OCI-LY7 (cell line): ENCODE data around the gene SLC39A7. TPM values are rescaled to one million over a fixed set of nuclear protein-coding genes. Genes with fewer than 3 reads are reported as not detected.

ENCODE experiments used
- BruUV-seq: library from RNA; stranded (reverse); fragments of 400-500 nt; replicated peaks from 2 replicates; lab custom pipeline; 2021; lab: Mats Ljungman, UMichigan
- CTCF ChIA-PET: fragments of 300-600 bp; sonication (Branson Sonifier 250); formaldehyde crosslinking; loops from one replicate; lab custom pipeline; 2022; ENCODE audit warnings: antibody characterized with exemption; ENCODE audit not compliant: unreplicated experiment; lab: Charles Lee
- POLR2A ChIA-PET: fragments of 300-600 bp; sonication (Branson Sonifier 250); formaldehyde crosslinking; loops from one replicate; lab custom pipeline; 2022; ENCODE audit warnings: antibody characterized with exemption; lab: Charles Lee
- DNase-seq: peaks from one replicate; pipeline ENCODE4 v3.0.0-alpha.2; 2015; ENCODE audit warnings: low spot score
- H2AFZ ChIP-seq: fragments of 200-600 bp; sonication (generic), shearing (Covaris generic); 2 replicates; pipeline ENCODE4 v1.6.1; 2014; ENCODE audit warnings: mild to moderate bottlenecking, antibody characterized with exemption, low read length, moderate library complexity
- H3K27ac ChIP-seq: fragments of 200-600 bp; sonication (generic); 2 replicates; pipeline ENCODE4 v1.5.1; 2014; ENCODE audit warnings: mixed run types, low read depth, mild to moderate bottlenecking, moderate library complexity, low read length, inconsistent platforms; ENCODE audit not compliant: poor library complexity, severe bottlenecking
- H3K36me3 ChIP-seq: fragments of 200-600 bp; sonication (generic); 2 replicates; pipeline ENCODE4 v1.6.1; 2014; ENCODE audit warnings: mild to moderate bottlenecking, antibody characterized with exemption, low read length, moderate library complexity, mixed read lengths; ENCODE audit not compliant: insufficient read depth
- H3K4me1 ChIP-seq: fragments of 200-600 bp; sonication (generic); 2 replicates; pipeline ENCODE4 v1.5.1; 2014; ENCODE audit warnings: mild to moderate bottlenecking, low read length; ENCODE audit not compliant: insufficient read depth, poor library complexity, severe bottlenecking
- H3K4me2 ChIP-seq: fragments of 200-600 bp; sonication (generic); 2 replicates; pipeline ENCODE4 v1.6.1; 2014; ENCODE audit warnings: mild to moderate bottlenecking, low read length
- H3K4me3 ChIP-seq: fragments of 200-600 bp; sonication (generic); 2 replicates; pipeline ENCODE4 v1.5.1; 2014; ENCODE audit warnings: mild to moderate bottlenecking, low read depth, low read length; ENCODE audit not compliant: poor library complexity, severe bottlenecking
- H3K79me2 ChIP-seq: fragments of 200-600 bp; sonication (generic); 2 replicates; pipeline ENCODE4 v1.6.1; 2016; ENCODE audit warnings: low read depth, mild to moderate bottlenecking, low read length, moderate library complexity, mixed read lengths; ENCODE audit not compliant: insufficient read depth
- H3K9me2 ChIP-seq: fragments of 200-600 bp; sonication (generic); 2 replicates; pipeline ENCODE4 v1.6.1; 2016; ENCODE audit warnings: mild to moderate bottlenecking, low read length, mixed read lengths; ENCODE audit not compliant: insufficient read depth
- H3K9me3 ChIP-seq: fragments of 200-600 bp; sonication (generic); 2 replicates; pipeline ENCODE4 v1.6.1; 2014; ENCODE audit warnings: mild to moderate bottlenecking, mixed run types, low read length, mixed read lengths
- H4K20me1 ChIP-seq: fragments of 200-600 bp; sonication (generic); 2 replicates; pipeline ENCODE4 v1.6.1; 2014; ENCODE audit warnings: mild to moderate bottlenecking, antibody characterized with exemption, low read length, moderate library complexity, mixed read lengths; ENCODE audit not compliant: insufficient read depth
- CTCF ChIP-seq: fragments of 200-600 bp; sonication (generic); conservative IDR thresholded peaks from 2 replicates; pipeline ENCODE4 v1.5.1; 2014; ENCODE audit warnings: mild to moderate bottlenecking, antibody characterized with exemption, low read length, moderate library complexity, mixed read lengths
- EZH2phosphoT487 ChIP-seq: fragments of 200-600 bp; sonication (generic); IDR thresholded peaks from 2 replicates; pipeline ENCODE4 v1.6.1; 2018; ENCODE audit warnings: low read depth, borderline replicate concordance, mild to moderate bottlenecking, mixed run types, antibody characterized with exemption, low read length, moderate library complexity, mixed read lengths
- intact Hi-C: fragments of 100-400 bp; cut with micrococcal nuclease; formaldehyde crosslinking; loops from one replicate; pipeline ENCODE4 v1.10.0; 2022; ENCODE audit not compliant: unreplicated experiment
- total RNA-seq, 2 experiments: library from RNA; depleted of rRNA in 1 of 2; stranded (reverse); fragments of >200 nt in 1 of 2; shearing (Covaris generic) in 1 of 2; gene quantifications; 2 replicates each; pipeline ENCODE4 v1.2.3, GENCODE V29; 2014 to 2022

Gene SLC39A7
- total RNA-seq, 2 experiments from 2014 or later, result 22.9 to 53.2 TPM

GRCh38 chr6:33248643-33248931 is 47.9 kb downstream of the SLC39A7 start:
- Histone ChIP-seq H4K20me1 (no peaks in the 10 kb centered on the region), H3K36me3 (peaks cover 18% of the 10 kb centered on the region)

GRCh38 chr6:33248932-33249731 is 48.5 kb downstream of the SLC39A7 start:
- TF ChIP-seq EZH2phosphoT487 (no peak), CTCF (no peak)
- H3K4me2 ChIP-seq, result peak overlapping the region; percentile 99
- peaks cover 23% of the 10 kb centered on the region for H3K4me1 ChIP-seq
- intact Hi-C loops, result loop anchor here (1.0 to 5.0 kb wide), 5 partner anchors 22 to 237 kb away; partner anchors contain the start of gene VPS52
- CTCF ChIA-PET, result interaction anchor here (1.2 to 1.3 kb wide), 2 partner anchors 14 to 44 kb away, joined by 3 to 6 read pairs; partner anchors contain the start of gene HSD17B8
- H2AFZ ChIP-seq, result peak overlapping the region; percentile 91
- H4K20me1 ChIP-seq, result no peaks in the 10 kb centered on the region
- H3K79me2 ChIP-seq, result no peaks in the 10 kb centered on the region
- peak overlapping the region; percentile 74 for H3K27ac ChIP-seq
- POLR2A ChIA-PET, result interaction anchor here (0.7 to 3.8 kb wide), 7 partner anchors 11 to 176 kb away, joined by 3 to 19 read pairs (median 4); partner anchors contain the start of genes HLA-DPB1, RPS18 and VPS52
- peaks cover 18% of the 10 kb centered on the region for H3K36me3 ChIP-seq
- H3K9me3 ChIP-seq, result no peaks in the 10 kb centered on the region
- peak overlapping the region; percentile 73 for H3K4me3 ChIP-seq
- no TSS peak for BruUV-seq
- no peaks in the 10 kb centered on the region for H3K9me2 ChIP-seq
- peak; percentile 99 for DNase-seq

More at GRCh38 chr6:33248643-33248931, 47.9 kb downstream of the SLC39A7 start:
- ChIA-PET CTCF (interaction anchor here (0.6 to 1.3 kb wide), 4 partner anchors 14 to 219 kb away, joined by 3 to 6 read pairs (median 3); no protein-coding TSS in a partner anchor), POLR2A (interaction anchor here (0.5 to 3.8 kb wide), 8 partner anchors 10 to 177 kb away, joined by 3 to 19 read pairs (median 4); partner anchors contain the start of genes HLA-DPA1, HLA-DPB1, RPS18 and VPS52)
- peak overlapping the region; percentile 96 for H3K4me2 ChIP-seq
- H3K9me2 ChIP-seq, result no peaks in the 10 kb centered on the region
- peak overlapping the region; percentile 91 for H2AFZ ChIP-seq
- peak overlapping the region; percentile 68 for H3K27ac ChIP-seq
- peaks cover 23% of the 10 kb centered on the region for H3K4me1 ChIP-seq
- no TSS peak for BruUV-seq
- intact Hi-C loops, result loop anchor here (1.0 to 5.0 kb wide), 4 partner anchors 43 to 236 kb away; no protein-coding TSS in a partner anchor
- no peaks in the 10 kb centered on the region for H3K79me2 ChIP-seq
- H3K9me3 ChIP-seq, result no peaks in the 10 kb centered on the region
- DNase-seq, result no peak
- TF ChIP-seq EZH2phosphoT487, result no peak
- peak; percentile 57 for TF ChIP-seq CTCF
- H3K4me3 ChIP-seq, result peak overlapping the region; percentile 73
